Activated effector memory CD4-positive, alpha-beta T cell treated with Interleukin-2 at 50 U/mL for 16 hours (primary cell): ENCODE results near the gene TNRC6C.

Source experiments
- DNase-seq: peaks from one replicate; pipeline ENCODE4 v3.0.0-alpha.2; 2020

TNRC6C gene

GRCh38 chr17:78019976-78020716 lies 61.6 kb downstream of the TNRC6C start:
- no peak for DNase-seq

GRCh38 chr17:78020717-78021108 lies 62.2 kb downstream of the TNRC6C start:
- no peak for DNase-seq

- DNase-seq: no peak
These were observed 63.9 kb downstream of the TNRC6C start for GRCh38 chr17:78022425-78022824.

GRCh38 chr17:78023042-78023441 lies 64.5 kb downstream of the TNRC6C start:
- no peak for DNase-seq

- DNase-seq: no peak
These were observed 67.9 kb downstream of the TNRC6C start for GRCh38 chr17:78026381-78026780.

- DNase-seq: no peak
These were observed 68.6 kb downstream of the TNRC6C start for GRCh38 chr17:78027121-78027520.

- no peak for DNase-seq
These were observed 71.2 kb downstream of the TNRC6C start for GRCh38 chr17:78029697-78030096.

GRCh38 chr17:78031435-78031834 lies 72.9 kb downstream of the TNRC6C start:
- DNase-seq: no peak

- DNase-seq: no peak
These were observed 73.7 kb downstream of the TNRC6C start for GRCh38 chr17:78032166-78032565.

- no peak for DNase-seq
These were observed 76.1 kb downstream of the TNRC6C start for GRCh38 chr17:78034429-78035091.

GRCh38 chr17:78037280-78037679 lies 78.8 kb downstream of the TNRC6C start:
- no peak for DNase-seq

GRCh38 chr17:78038748-78039288 lies 80.3 kb downstream of the TNRC6C start:
- no peak for DNase-seq

GRCh38 chr17:78039581-78039980 lies 81.1 kb downstream of the TNRC6C start:
- no peak for DNase-seq

GRCh38 chr17:78040440-78041385 lies 82.2 kb downstream of the TNRC6C start:
- peak; percentile 23 for DNase-seq

- no peak for DNase-seq
These were observed 83.1 kb downstream of the TNRC6C start for GRCh38 chr17:78041386-78042179.

GRCh38 chr17:78042542-78042941 lies 84.0 kb downstream of the TNRC6C start:
- DNase-seq: no peak

GRCh38 chr17:78043031-78043430 lies 84.5 kb downstream of the TNRC6C start:
- no peak for DNase-seq

- no peak for DNase-seq
These were observed 85.9 kb downstream of the TNRC6C start for GRCh38 chr17:78044280-78044835.

GRCh38 chr17:78045316-78045715 lies 86.8 kb downstream of the TNRC6C start:
- DNase-seq: no peak

GRCh38 chr17:78046923-78047322 lies 88.4 kb downstream of the TNRC6C start:
- DNase-seq: no peak

GRCh38 chr17:78048346-78049292 lies 90.1 kb downstream of the TNRC6C start:
- no peak for DNase-seq
